NCI-H1048 (cell line): ENCODE measurements around the gene NSA2.

Source experiments
- DNase-seq: peaks from one replicate; lab custom pipeline; 2025; lab: John Stamatoyannopoulos, UW

NSA2 gene

DNA sequence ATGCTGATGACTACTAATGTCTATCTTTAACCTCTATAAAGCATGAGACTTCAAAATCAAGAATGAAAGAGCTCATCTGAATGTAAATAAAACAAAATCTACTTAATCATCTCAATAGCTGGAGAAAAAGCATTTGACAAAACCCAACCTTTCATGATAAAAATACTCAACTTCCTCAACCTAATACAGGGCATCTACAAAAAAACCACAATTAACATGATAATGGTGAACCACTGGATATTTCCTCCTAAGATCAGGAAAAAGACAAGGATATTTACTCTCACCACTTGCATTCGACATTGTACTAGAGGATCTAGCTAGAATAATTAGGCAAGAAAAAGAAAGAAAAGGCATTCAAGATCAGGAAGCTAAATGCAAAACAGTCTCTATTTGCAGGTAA, 49.8 kb downstream of the NSA2 start:
- no peak for DNase-seq

GRCh38 chr5:74822288-74822687, 55.2 kb downstream of the NSA2 start:
- no peak for DNase-seq

- no peak for DNase-seq
Observed at GRCh38 chr5:74829413-74829812, 62.4 kb downstream of the NSA2 start.
